Measurements from ENCODE around the gene TRAK1. TPM values are rescaled to one million over a fixed set of nuclear protein-coding genes. Genes with fewer than 3 reads are reported as not detected.

The TRAK1 gene
- total RNA-seq, 1 experiment from 2014 or later = 41.0 TPM

DNA sequence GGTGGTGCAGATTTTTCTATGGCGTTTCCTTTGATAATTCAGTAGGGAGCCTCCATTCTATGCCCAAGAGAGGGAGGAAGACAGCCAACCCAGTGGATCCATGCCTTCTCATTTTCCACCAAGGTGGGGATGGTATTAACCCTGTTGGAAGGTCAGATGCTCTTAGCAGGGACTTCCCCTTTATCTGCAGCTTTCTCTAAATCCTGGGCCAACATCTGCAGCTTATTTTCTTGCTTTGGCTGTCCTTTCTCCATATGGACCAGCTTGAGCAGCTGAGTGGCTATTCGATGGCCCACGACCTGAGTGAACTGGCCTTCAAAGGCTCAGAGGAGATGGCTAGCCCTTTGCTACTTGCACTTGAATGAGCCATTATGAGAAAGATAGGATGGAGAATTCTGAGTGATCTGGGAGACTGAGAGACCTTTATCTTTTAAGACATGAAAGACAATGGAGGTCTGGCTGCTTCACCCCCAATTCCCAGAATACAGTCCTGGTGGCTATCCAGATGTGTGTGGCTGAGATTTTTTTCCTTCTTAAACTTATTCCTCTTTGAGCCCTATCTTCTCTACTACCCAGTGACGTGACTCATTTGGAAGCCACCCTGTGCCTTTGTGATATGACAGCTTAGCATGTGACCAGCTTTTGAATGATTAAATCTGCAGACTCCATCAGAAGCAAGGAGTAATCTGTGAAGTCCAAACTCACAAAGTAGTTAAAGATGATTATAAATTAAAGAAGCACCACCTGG lies 39.6 kb upstream of the TRAK1 start (continued):
- TF ChIP-seq, protein P1, sequence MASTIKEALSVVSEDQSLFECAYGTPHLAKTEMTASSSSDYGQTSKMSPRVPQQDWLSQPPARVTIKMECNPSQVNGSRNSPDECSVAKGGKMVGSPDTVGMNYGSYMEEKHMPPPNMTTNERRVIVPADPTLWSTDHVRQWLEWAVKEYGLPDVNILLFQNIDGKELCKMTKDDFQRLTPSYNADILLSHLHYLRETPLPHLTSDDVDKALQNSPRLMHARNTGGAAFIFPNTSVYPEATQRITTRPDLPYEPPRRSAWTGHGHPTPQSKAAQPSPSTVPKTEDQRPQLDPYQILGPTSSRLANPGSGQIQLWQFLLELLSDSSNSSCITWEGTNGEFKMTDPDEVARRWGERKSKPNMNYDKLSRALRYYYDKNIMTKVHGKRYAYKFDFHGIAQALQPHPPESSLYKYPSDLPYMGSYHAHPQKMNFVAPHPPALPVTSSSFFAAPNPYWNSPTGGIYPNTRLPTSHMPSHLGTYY (CRISPR knock-in tag; IDR thresholded peaks at IDR 0.05) = no peak
- TF ChIP-seq CREM (CRISPR knock-in tag; IDR thresholded peaks at IDR 0.05) (no peak), TEAD4 (CRISPR knock-in tag; IDR thresholded peaks at IDR 0.05) (no peak), TP53 (CRISPR knock-in tag; IDR thresholded peaks at IDR 0.05) (no peak), ESRRA (CRISPR knock-in tag; IDR thresholded peaks at IDR 0.05; ENCODE audit: borderline replicate concordance) (no peak), FOXJ3 (CRISPR knock-in tag; IDR thresholded peaks at IDR 0.05; ENCODE audit: borderline replicate concordance) (no peak), ZNF423 (CRISPR knock-in tag; IDR thresholded peaks at IDR 0.05) (no peak)

DNA sequence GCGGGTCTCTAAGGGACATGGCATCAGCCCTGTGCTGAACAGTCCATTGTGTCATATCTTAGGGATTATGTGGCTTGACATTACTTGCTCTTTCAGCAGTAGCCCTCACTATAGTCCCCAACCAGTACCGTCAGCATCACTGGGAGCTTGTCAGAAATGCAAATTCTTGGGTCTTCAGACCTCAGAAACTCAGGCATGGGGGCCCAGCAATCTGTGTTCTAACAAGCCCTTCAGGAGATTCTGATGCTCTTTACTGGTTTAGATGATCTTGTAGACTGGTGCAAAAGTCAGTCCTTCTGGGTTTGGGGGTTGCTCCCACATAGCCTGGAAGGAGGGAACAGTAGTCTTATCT lies 39.0 kb upstream of the TRAK1 start:
- DNase-seq (ENCODE audit: low spot score) = no peak
- no peaks in the 10 kb centered on the region for H3K36me3 Mint-ChIP-seq
- H3K9me3 Mint-ChIP-seq = no peaks in the 10 kb centered on the region
- H3K4me1 Mint-ChIP-seq = peaks cover 52% of the 10 kb centered on the region
- ChIA-PET POLR2A (interaction anchor here (1.5 kb wide), 1 partner anchor 9 kb away, joined by 6 read pairs; no protein-coding TSS in a partner anchor), CTCF (interaction anchor here (1.3 to 1.5 kb wide), 2 partner anchors 20 to 47 kb away, joined by 4 to 6 read pairs; no protein-coding TSS in a partner anchor)
- no peak overlapping the region for H3K27ac Mint-ChIP-seq
- H3K27me3 Mint-ChIP-seq (ENCODE audit: low read depth) = no peaks in the 10 kb centered on the region
- TF ChIP-seq, protein P2, sequence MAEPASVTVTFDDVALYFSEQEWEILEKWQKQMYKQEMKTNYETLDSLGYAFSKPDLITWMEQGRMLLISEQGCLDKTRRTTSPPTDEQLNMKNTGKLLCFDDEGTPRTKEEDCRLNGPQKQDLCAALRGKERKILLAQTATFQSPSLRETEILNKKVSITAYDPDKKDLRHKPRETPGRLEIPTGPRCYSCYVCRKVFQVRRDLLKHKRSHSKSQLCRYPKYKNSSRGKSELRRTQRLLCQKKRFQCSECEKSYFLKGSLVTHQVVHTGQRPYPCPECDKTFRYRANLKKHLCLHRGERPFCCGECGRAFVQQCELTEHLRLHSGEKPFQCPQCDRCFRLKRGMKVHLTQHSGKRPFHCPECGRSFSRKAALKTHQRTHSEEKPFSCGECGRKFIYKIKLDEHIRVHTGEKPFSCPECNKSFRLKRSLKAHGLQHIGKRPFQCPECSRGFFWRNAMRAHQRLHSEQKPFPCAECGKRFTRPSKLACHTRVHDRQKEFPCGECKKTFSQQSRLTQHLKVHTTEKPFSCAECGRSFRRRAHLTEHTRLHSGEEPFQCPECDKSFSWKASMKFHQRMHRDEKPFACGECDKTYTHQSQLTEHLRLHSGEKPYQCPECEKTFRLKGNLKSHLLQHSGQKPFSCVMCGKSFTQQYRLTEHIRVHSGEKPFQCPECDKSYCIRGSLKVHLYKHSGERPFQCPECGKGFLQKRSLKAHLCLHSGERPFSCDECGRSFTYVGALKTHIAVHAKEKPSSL (CRISPR knock-in tag; conservative IDR thresholded peaks at IDR 0.05) = no peak
- TF ChIP-seq CREB1 (CRISPR knock-in tag; IDR thresholded peaks at IDR 0.05) (no peak), GRHL2 (CRISPR knock-in tag; IDR thresholded peaks at IDR 0.05; ENCODE audit: insufficient replicate concordance, severe bottlenecking) (no peak), NR3C1 (CRISPR knock-in tag; conservative IDR thresholded peaks at IDR 0.05; ENCODE audit: low read depth) (no peak), TCF7 (CRISPR knock-in tag; IDR thresholded peaks at IDR 0.05; ENCODE audit: low read depth) (no peak), SP1 (CRISPR knock-in tag; conservative IDR thresholded peaks at IDR 0.05) (no peak), RORB (CRISPR knock-in tag; IDR thresholded peaks at IDR 0.05) (no peak), TEAD1 (CRISPR knock-in tag; IDR thresholded peaks at IDR 0.05) (no peak)
- TF ChIP-seq, protein P3, sequence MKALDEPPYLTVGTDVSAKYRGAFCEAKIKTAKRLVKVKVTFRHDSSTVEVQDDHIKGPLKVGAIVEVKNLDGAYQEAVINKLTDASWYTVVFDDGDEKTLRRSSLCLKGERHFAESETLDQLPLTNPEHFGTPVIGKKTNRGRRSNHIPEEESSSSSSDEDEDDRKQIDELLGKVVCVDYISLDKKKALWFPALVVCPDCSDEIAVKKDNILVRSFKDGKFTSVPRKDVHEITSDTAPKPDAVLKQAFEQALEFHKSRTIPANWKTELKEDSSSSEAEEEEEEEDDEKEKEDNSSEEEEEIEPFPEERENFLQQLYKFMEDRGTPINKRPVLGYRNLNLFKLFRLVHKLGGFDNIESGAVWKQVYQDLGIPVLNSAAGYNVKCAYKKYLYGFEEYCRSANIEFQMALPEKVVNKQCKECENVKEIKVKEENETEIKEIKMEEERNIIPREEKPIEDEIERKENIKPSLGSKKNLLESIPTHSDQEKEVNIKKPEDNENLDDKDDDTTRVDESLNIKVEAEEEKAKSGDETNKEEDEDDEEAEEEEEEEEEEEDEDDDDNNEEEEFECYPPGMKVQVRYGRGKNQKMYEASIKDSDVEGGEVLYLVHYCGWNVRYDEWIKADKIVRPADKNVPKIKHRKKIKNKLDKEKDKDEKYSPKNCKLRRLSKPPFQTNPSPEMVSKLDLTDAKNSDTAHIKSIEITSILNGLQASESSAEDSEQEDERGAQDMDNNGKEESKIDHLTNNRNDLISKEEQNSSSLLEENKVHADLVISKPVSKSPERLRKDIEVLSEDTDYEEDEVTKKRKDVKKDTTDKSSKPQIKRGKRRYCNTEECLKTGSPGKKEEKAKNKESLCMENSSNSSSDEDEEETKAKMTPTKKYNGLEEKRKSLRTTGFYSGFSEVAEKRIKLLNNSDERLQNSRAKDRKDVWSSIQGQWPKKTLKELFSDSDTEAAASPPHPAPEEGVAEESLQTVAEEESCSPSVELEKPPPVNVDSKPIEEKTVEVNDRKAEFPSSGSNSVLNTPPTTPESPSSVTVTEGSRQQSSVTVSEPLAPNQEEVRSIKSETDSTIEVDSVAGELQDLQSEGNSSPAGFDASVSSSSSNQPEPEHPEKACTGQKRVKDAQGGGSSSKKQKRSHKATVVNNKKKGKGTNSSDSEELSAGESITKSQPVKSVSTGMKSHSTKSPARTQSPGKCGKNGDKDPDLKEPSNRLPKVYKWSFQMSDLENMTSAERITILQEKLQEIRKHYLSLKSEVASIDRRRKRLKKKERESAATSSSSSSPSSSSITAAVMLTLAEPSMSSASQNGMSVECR (CRISPR knock-in tag; IDR thresholded peaks at IDR 0.05; ENCODE audit: borderline replicate concordance) = no peak
- TF ChIP-seq, protein P4, sequence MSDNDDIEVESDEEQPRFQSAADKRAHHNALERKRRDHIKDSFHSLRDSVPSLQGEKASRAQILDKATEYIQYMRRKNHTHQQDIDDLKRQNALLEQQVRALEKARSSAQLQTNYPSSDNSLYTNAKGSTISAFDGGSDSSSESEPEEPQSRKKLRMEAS (CRISPR knock-in tag; IDR thresholded peaks at IDR 0.05) = no peak
- TF ChIP-seq, protein P5, sequence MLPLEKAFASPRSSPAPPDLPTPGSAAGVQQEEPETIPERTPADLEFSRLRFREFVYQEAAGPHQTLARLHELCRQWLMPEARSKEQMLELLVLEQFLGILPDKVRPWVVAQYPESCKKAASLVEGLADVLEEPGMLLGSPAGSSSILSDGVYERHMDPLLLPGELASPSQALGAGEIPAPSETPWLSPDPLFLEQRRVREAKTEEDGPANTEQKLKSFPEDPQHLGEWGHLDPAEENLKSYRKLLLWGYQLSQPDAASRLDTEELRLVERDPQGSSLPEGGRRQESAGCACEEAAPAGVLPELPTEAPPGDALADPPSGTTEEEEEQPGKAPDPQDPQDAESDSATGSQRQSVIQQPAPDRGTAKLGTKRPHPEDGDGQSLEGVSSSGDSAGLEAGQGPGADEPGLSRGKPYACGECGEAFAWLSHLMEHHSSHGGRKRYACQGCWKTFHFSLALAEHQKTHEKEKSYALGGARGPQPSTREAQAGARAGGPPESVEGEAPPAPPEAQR (CRISPR knock-in tag; IDR thresholded peaks at IDR 0.05) = no peak
- no peak overlapping the region for H3K4me3 Mint-ChIP-seq
- no peak for ATAC-seq
